MCF 10A (cell line): ENCODE measurements around the gene SETBP1. TPM values are rescaled to one million over a fixed set of nuclear protein-coding genes. Genes with fewer than 3 reads are reported as not detected.

Experiments used
- BruUV-seq: library from RNA; stranded (reverse); fragments of 400-500 nt; replicated peaks from 2 replicates; lab custom pipeline; 2021; lab: Mats Ljungman, UMichigan
- CTCF ChIA-PET: fragments of 300-600 bp; sonication (Branson Sonifier 250); formaldehyde crosslinking; extraction: SDS; loops from one replicate; lab custom pipeline; 2021; ENCODE audit warnings: antibody characterized with exemption, inconsistent platforms; lab: Yijun Ruan, JAX
- POLR2A ChIA-PET: fragments of 300-600, 350-650 bp; sonication (Branson Sonifier 250); formaldehyde crosslinking; extraction: SDS; loops from one replicate; lab custom pipeline; 2020; ENCODE audit warnings: antibody characterized with exemption, inconsistent platforms; lab: Yijun Ruan, JAX
- DNase-seq: peaks from one replicate; pipeline ENCODE4 v3.0.0-alpha.2; 2018; ENCODE audit not compliant: unreplicated experiment
- H3K27ac Mint-ChIP-seq: one replicate; pipeline ENCODE4 v1.8.0; 2022; ENCODE audit warnings: mild to moderate bottlenecking, low read depth, mixed read lengths; ENCODE audit not compliant: unreplicated experiment
- H3K27me3 Mint-ChIP-seq: one replicate; pipeline ENCODE4 v1.8.0; 2022; ENCODE audit warnings: mixed read lengths; ENCODE audit not compliant: insufficient read depth, unreplicated experiment
- H3K36me3 Mint-ChIP-seq: one replicate; pipeline ENCODE4 v1.8.0; 2022; ENCODE audit warnings: mild to moderate bottlenecking, moderate library complexity, mixed read lengths; ENCODE audit not compliant: insufficient read depth, unreplicated experiment
- H3K4me1 Mint-ChIP-seq: one replicate; pipeline ENCODE4 v1.8.0; 2022; ENCODE audit warnings: mixed read lengths; ENCODE audit not compliant: insufficient read depth, unreplicated experiment
- H3K4me3 Mint-ChIP-seq: one replicate; pipeline ENCODE4 v1.8.0; 2022; ENCODE audit warnings: mild to moderate bottlenecking, moderate library complexity, mixed read lengths; ENCODE audit not compliant: unreplicated experiment
- H3K9me3 Mint-ChIP-seq: one replicate; pipeline ENCODE4 v1.8.0; 2022; ENCODE audit warnings: mixed read lengths; ENCODE audit not compliant: unreplicated experiment
- intact Hi-C: fragments of 100-400 bp; cut with micrococcal nuclease; formaldehyde crosslinking; loops from 2 replicates; pipeline ENCODE4 v1.14.1; 2022
- total RNA-seq: library from RNA; stranded (reverse); gene quantifications from 2 replicates; pipeline ENCODE4 v1.2.3, GENCODE V29; 2022
- TF ChIP-seq, protein P1 (sequence below): fragments of 200-600 bp; IDR thresholded peaks from one replicate; pipeline ENCODE4 v1.8.0; 2022; ENCODE audit warnings: antibody characterized with exemption, mild to moderate bottlenecking; ENCODE audit not compliant: unreplicated experiment

The SETBP1 gene
- total RNA-seq, 1 experiment from 2014 or later, result 4.8 TPM

DNA sequence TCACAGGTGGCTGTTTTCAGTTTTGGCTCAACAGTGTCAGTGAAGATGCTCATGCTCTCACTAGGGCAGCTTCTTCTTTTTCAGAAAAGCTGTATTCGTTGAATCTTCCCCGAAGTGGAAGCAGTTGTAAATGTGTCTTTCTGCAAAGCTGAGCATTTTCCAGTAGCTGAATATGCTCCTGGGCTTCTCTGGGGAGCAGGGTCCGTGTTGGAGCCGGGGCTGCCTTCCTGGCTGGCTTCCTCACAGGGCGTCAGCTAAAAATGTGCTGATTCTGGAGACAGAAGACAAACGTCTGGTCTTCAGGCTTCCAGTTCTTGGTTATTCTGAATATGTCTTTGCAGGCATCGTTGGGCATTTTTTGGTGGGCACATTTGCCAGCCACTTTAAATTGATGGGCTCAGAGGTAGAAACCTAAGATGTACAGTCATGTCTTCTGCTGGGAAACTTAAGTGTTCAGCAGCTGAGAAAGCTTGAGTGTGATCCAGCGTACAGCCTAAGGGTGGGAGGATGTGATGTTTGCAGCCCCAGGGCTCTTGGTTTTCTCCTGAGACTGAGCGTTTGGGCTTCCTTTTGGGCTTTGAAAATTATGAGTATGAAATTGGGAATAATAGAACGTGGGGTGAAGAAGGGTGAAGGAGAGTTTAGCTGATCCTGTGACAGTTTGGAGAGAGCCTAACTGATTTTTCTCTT is 19.0 kb downstream of the SETBP1 start:
- intact Hi-C loops, result no loop called here
- no peak overlapping the region for H3K4me3 Mint-ChIP-seq
- H3K36me3 Mint-ChIP-seq, result no peaks in the 10 kb centered on the region
- no peaks in the 10 kb centered on the region for H3K27me3 Mint-ChIP-seq
- peaks cover 28% of the 10 kb centered on the region for H3K4me1 Mint-ChIP-seq
- BruUV-seq, result no TSS peak
- H3K27ac Mint-ChIP-seq, result no peak overlapping the region
- CTCF ChIA-PET, result no interaction called here
- TF ChIP-seq, protein P1, sequence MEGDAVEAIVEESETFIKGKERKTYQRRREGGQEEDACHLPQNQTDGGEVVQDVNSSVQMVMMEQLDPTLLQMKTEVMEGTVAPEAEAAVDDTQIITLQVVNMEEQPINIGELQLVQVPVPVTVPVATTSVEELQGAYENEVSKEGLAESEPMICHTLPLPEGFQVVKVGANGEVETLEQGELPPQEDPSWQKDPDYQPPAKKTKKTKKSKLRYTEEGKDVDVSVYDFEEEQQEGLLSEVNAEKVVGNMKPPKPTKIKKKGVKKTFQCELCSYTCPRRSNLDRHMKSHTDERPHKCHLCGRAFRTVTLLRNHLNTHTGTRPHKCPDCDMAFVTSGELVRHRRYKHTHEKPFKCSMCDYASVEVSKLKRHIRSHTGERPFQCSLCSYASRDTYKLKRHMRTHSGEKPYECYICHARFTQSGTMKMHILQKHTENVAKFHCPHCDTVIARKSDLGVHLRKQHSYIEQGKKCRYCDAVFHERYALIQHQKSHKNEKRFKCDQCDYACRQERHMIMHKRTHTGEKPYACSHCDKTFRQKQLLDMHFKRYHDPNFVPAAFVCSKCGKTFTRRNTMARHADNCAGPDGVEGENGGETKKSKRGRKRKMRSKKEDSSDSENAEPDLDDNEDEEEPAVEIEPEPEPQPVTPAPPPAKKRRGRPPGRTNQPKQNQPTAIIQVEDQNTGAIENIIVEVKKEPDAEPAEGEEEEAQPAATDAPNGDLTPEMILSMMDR, result no peak
- no peak for DNase-seq
- POLR2A ChIA-PET, result interaction anchor here (0.6 kb wide), 1 partner anchor 32 kb away, joined by 3 read pairs; no protein-coding TSS in a partner anchor
- H3K9me3 Mint-ChIP-seq, result no peaks in the 10 kb centered on the region

DNA sequence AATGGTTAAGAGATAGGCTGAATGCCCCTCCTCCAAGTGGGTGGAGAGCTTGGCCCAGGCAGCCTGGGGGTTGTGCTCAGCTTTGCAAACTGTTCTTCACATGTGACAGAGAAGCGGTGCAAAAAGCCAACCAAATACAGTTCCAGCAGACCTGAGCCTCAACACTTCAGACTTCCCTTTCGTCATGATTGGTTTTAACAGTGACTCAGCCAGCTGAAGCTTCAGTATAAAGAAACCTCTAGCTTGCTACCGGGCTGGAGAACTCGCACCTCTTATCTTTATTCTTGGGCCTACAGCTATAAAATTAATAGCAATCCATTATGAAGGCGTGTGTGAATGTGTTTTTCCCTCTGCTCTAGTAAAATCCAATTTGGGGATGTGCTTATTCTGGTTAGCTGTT is 20.0 kb downstream of the SETBP1 start:
- BruUV-seq, result no TSS peak
- CTCF ChIA-PET, result interaction anchor here (0.5 to 0.6 kb wide), 2 partner anchors 345 to 569 kb away, joined by 3 read pairs; no protein-coding TSS in a partner anchor
- DNase-seq, result peak; percentile 38

DNA sequence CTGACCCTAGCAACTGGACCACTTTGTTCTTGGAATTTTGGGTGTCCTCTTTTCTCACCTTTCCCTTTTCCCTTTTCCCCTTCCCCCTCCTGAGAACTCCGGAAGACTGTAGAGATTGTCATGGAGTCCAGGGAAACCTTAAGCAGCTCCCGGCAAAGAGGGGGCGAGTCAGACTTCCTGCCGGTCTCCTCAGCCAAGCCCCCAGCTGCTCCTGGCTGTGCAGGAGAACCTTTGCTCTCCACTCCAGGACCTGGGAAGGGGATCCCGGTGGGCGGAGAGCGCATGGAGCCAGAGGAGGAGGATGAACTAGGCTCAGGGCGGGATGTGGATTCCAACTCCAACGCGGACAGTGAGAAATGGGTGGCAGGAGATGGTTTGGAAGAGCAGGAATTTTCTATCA is 20.5 kb downstream of the SETBP1 start:
- ChIA-PET CTCF (interaction anchor here (0.5 to 0.6 kb wide), 2 partner anchors 344 to 570 kb away, joined by 3 read pairs; no protein-coding TSS in a partner anchor), POLR2A (interaction anchor here (0.9 kb wide), 1 partner anchor 33 kb away, joined by 4 read pairs; no protein-coding TSS in a partner anchor)
- Mint-ChIP-seq H3K4me1 (peaks cover 18% of the 10 kb centered on the region), H3K4me3 (no peak overlapping the region), H3K36me3 (no peaks in the 10 kb centered on the region), H3K9me3 (no peaks in the 10 kb centered on the region), H3K27ac (no peak overlapping the region), H3K27me3 (no peaks in the 10 kb centered on the region)
- DNase-seq, result no peak
- intact Hi-C loops, result no loop called here
- no TSS peak for BruUV-seq
- TF ChIP-seq, protein P1, result no peak

More for the DNA sequence above, 20.0 kb downstream of the SETBP1 start:
- POLR2A ChIA-PET, result interaction anchor here (0.9 kb wide), 1 partner anchor 34 kb away, joined by 4 read pairs; no protein-coding TSS in a partner anchor
- H3K9me3 Mint-ChIP-seq, result no peaks in the 10 kb centered on the region
- H3K27ac Mint-ChIP-seq, result no peak overlapping the region
- intact Hi-C loops, result no loop called here
- no peaks in the 10 kb centered on the region for H3K36me3 Mint-ChIP-seq
- TF ChIP-seq, protein P1, result no peak
- no peaks in the 10 kb centered on the region for H3K27me3 Mint-ChIP-seq
- H3K4me1 Mint-ChIP-seq, result peaks cover 18% of the 10 kb centered on the region
- no peak overlapping the region for H3K4me3 Mint-ChIP-seq

DNA sequence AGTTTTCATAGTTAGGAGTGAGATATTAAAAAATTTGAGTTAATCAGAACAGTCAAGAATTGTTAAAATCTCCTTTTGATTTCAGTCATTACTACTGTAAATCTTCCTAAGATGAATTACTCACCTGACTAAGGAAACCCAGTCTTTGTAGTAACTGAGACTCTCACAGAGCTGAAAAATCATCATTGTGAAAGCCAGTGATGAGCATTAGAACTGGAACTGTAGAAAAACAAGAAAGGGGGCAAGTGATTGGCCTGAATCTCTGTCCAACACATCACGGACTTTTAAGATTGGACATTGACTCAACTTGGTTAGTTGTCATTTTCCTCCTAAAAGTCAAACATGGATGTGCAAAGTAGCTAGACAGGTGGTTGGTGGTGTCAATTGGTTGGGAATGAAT is 21.9 kb downstream of the SETBP1 start:
- Mint-ChIP-seq H3K9me3 (no peaks in the 10 kb centered on the region), H3K4me3 (no peak overlapping the region), H3K4me1 (peaks cover 19% of the 10 kb centered on the region), H3K27ac (no peak overlapping the region), H3K36me3 (peaks cover 3% of the 10 kb centered on the region), H3K27me3 (no peaks in the 10 kb centered on the region)
- POLR2A ChIA-PET, result interaction anchor here (0.5 to 0.6 kb wide), 3 partner anchors 8 to 237 kb away, joined by 3 to 7 read pairs (median 3); no protein-coding TSS in a partner anchor
- TF ChIP-seq, protein P1, result no peak
- BruUV-seq, result no TSS peak
- intact Hi-C loops, result no loop called here
- CTCF ChIA-PET, result no interaction called here
- no peak for DNase-seq
